Endothelial cell of umbilical vein (primary cell): ENCODE results near the gene C15orf39. TPM values are rescaled to one million over a fixed set of nuclear protein-coding genes. Genes with fewer than 3 reads are reported as not detected.

ENCODE experiments used
- BruUV-seq: library from RNA; stranded (reverse); fragments of 400-500 nt; replicated peaks from 2 replicates; lab custom pipeline; 2021; lab: Mats Ljungman, UMichigan
- CTCF ChIA-PET: fragments of 300-600, 350-600 bp; sonication (Branson Sonifier 250); formaldehyde crosslinking; loops from one replicate; lab custom pipeline; 2021; ENCODE audit warnings: antibody characterized with exemption, inconsistent platforms; lab: Charles Lee
- POLR2A ChIA-PET: fragments of 300-600, 350-600 bp; sonication (Branson Sonifier 250); formaldehyde crosslinking; loops from one replicate; lab custom pipeline; 2021; ENCODE audit warnings: antibody characterized with exemption, inconsistent platforms; lab: Charles Lee
- DNase-seq: peaks from one replicate; pipeline ENCODE4 v3.0.0-alpha.2; 2011; ENCODE audit warnings: low read depth, low spot score
- FAIRE-seq: peaks from 2 replicates; lab custom pipeline; 2011; peaks lifted over from hg19 to GRCh38; lab: Jason Lieb, UNC
- H2AFZ ChIP-seq: 2 replicates; pipeline ENCODE4 v1.6.0; 2012; ENCODE audit warnings: low read depth, low read length, control low read depth, inconsistent platforms
- H3K27ac ChIP-seq: 2 replicates; pipeline ENCODE4 v1.5.1; 2011; ENCODE audit warnings: low read depth, mild to moderate bottlenecking, control low read depth, low read length, moderate library complexity; ENCODE audit not compliant: insufficient read depth
- H3K27me3 ChIP-seq, 2 experiments: 2 replicates each; pipeline versions ENCODE4 v1.6.0 to v1.6.1; 2011; ENCODE audit warnings: low read length in 2 of 2, mixed read lengths in 1 of 2; ENCODE audit not compliant: control insufficient read depth in 2 of 2, insufficient read depth in 2 of 2
- H3K36me3 ChIP-seq, 2 experiments: 2 replicates in 1 of 2; 3 replicates in 1 of 2; pipeline ENCODE4 v1.5.1; 2011; ENCODE audit warnings: low read length in 2 of 2, mild to moderate bottlenecking in 1 of 2, moderate library complexity in 1 of 2; ENCODE audit not compliant: control insufficient read depth in 2 of 2, insufficient read depth in 2 of 2; ENCODE audit errors: extremely low read depth in 1 of 2
- H3K4me1 ChIP-seq: 3 replicates; pipeline ENCODE4 v1.5.1; 2011; ENCODE audit warnings: mild to moderate bottlenecking, low read length; ENCODE audit not compliant: control insufficient read depth, insufficient read depth; ENCODE audit errors: extremely low read depth
- H3K4me2 ChIP-seq: 2 replicates; pipeline ENCODE4 v1.6.1; 2011; ENCODE audit warnings: low read length, control low read depth, mixed read lengths; ENCODE audit not compliant: insufficient read depth
- H3K4me3 ChIP-seq, 3 experiments: fragments of 200-600 bp in 1 of 3; sonication (generic), shearing (Covaris generic) in 1 of 3; replicated peaks in 1 of 3; 2 replicates each; pipeline ENCODE4 v1.5.1; 2011 to 2016; ENCODE audit warnings: control low read depth in 3 of 3, low read length in 3 of 3, mild to moderate bottlenecking in 2 of 3, inconsistent platforms in 1 of 3, low read depth in 1 of 3, moderate library complexity in 1 of 3; ENCODE audit not compliant: insufficient read depth in 1 of 3
- H3K79me2 ChIP-seq: 2 replicates; pipeline ENCODE4 v1.6.0; 2012; ENCODE audit warnings: low read length, inconsistent platforms; ENCODE audit not compliant: control insufficient read depth, insufficient read depth
- H3K9ac ChIP-seq: replicated peaks from 2 replicates; pipeline ENCODE3; 2011; ENCODE audit warnings: low read length, control low read depth; ENCODE audit not compliant: insufficient read depth; ENCODE audit errors: extremely low read depth
- H3K9me1 ChIP-seq: replicated peaks from 3 replicates; pipeline ENCODE4 v1.6.0; 2011; ENCODE audit warnings: mild to moderate bottlenecking, low read length; ENCODE audit not compliant: control insufficient read depth, insufficient read depth; ENCODE audit errors: extremely low read depth
- H3K9me3 ChIP-seq: replicated peaks from 2 replicates; pipeline ENCODE4 v1.5.1; 2012; ENCODE audit warnings: low read length, inconsistent platforms; ENCODE audit not compliant: control insufficient read depth, insufficient read depth
- H4K20me1 ChIP-seq: replicated peaks from 2 replicates; pipeline ENCODE3; 2011; ENCODE audit warnings: mild to moderate bottlenecking, low read length; ENCODE audit not compliant: control insufficient read depth, insufficient read depth; ENCODE audit errors: extremely low read depth
- EZH2 ChIP-seq: IDR thresholded peaks from 2 replicates; pipeline ENCODE4 v1.6.1; 2012; ENCODE audit warnings: borderline replicate concordance, low read depth, mild to moderate bottlenecking, moderate library complexity, low read length, inconsistent platforms; ENCODE audit not compliant: severe bottlenecking
- FOS ChIP-seq: IDR thresholded peaks from 2 replicates; pipeline ENCODE4 v1.6.1; 2011; ENCODE audit warnings: mild to moderate bottlenecking, low read length, moderate library complexity, borderline replicate concordance; ENCODE audit not compliant: insufficient read depth
- GATA2 ChIP-seq: IDR thresholded peaks from 2 replicates; pipeline ENCODE4 v1.7.0; 2011; ENCODE audit warnings: low read depth, mild to moderate bottlenecking, moderate library complexity, mixed read lengths, low read length; ENCODE audit not compliant: insufficient read length, insufficient read depth
- JUN ChIP-seq: IDR thresholded peaks from 2 replicates; pipeline ENCODE4 v1.6.1; 2011; ENCODE audit warnings: borderline replicate concordance, low read depth; ENCODE audit not compliant: insufficient read length, insufficient read depth
- MYC ChIP-seq: IDR thresholded peaks from one replicate; pipeline ENCODE4 v1.6.1; 2011; ENCODE audit warnings: mild to moderate bottlenecking, low read depth, low read length
- POLR2A ChIP-seq: IDR thresholded peaks from 2 replicates; pipeline ENCODE4 v1.6.1; 2012; ENCODE audit warnings: low read depth, mild to moderate bottlenecking, control low read depth, low read length
- POLR2AphosphoS5 ChIP-seq: IDR thresholded peaks from 2 replicates; pipeline ENCODE4 v1.6.1; 2012; ENCODE audit warnings: low read depth, mild to moderate bottlenecking, control low read depth, low read length, moderate library complexity; ENCODE audit not compliant: insufficient read depth
- dilution Hi-C: fragments of 300-500 bp; cut with MboI; formaldehyde crosslinking; loops from one replicate; pipeline ENCODE4 v1.15.0; 2019; ENCODE audit warnings: low sequenced_read_pairs; ENCODE audit not compliant: extremely low pct_ligation_motif_present
- intact Hi-C: fragments of 100-400 bp; cut with micrococcal nuclease; formaldehyde crosslinking; loops from one replicate; pipeline ENCODE4 v1.10.0; 2022
- polyA plus RNA-seq, 4 experiments: library from polyadenylated mRNA; depleted of rRNA in 3 of 4; stranded (reverse) in 3 of 4; unstranded in 1 of 4; fragments of >200 nt; gene quantifications; 2 replicates each; pipeline versions ENCODE4 v1.2.1 to v1.2.3, GENCODE V29; 2011 to 2012; ENCODE audit warnings: missing spikeins in 1 of 4
- total RNA-seq: library from RNA; stranded (reverse); gene quantifications from 2 replicates; pipeline ENCODE4 v1.2.3, GENCODE V29; 2021
- TF ChIP-seq, protein P1 (sequence below): IDR thresholded peaks from 2 replicates; pipeline ENCODE4 v1.6.1; 2011; ENCODE audit not compliant: insufficient read depth, insufficient read length
- TF ChIP-seq, protein P2 (sequence below), 2 donors: IDR thresholded peaks; 1 replicate in 1 of 2; 2 replicates in 1 of 2; pipeline ENCODE4 v1.5.1; 2011; ENCODE audit warnings: low read length in 2 of 2, mild to moderate bottlenecking in 2 of 2, moderate library complexity in 2 of 2, control low read depth in 1 of 2, inconsistent platforms in 1 of 2, low read depth in 1 of 2; ENCODE audit not compliant: insufficient read depth in 1 of 2; ENCODE audit errors: extremely low read depth in 1 of 2

C15orf39 gene
- total and polyA plus RNA-seq, 2 donors (not counting 3 experiments of a cell fraction or from before 2014, with no cell fraction given) = 14.8 to 36.1 TPM

DNA sequence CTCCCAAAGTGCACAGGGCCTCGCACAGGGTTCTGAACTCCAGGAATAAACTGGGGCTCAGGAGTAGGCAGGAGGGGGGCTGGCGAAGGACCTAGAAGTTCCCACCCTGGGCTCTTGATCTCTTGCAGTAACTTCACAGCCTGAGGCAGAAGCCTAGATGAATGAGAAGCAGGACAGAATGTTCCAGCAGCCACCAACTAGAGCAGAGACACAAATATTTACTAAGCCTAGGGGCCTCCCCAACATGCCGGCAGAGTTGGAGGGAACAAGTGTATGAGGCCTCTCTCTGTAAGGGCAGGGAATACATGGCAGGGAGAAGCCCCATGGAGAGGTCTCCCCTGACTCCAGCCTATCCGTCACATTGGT, 25.3 kb upstream of the C15orf39 start:
- no peak overlapping the region for H2AFZ ChIP-seq
- no peaks in the 10 kb centered on the region for H3K9me3 ChIP-seq
- H4K20me1 ChIP-seq = no peaks in the 10 kb centered on the region
- FAIRE-seq (no peak), DNase-seq (no peak)
- ChIA-PET CTCF (no interaction called here), POLR2A (no interaction called here)
- intact Hi-C loops = no loop called here
- TF ChIP-seq, protein P1, sequence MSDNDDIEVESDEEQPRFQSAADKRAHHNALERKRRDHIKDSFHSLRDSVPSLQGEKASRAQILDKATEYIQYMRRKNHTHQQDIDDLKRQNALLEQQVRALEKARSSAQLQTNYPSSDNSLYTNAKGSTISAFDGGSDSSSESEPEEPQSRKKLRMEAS = no peak
- TF ChIP-seq POLR2A (no peak), MYC (no peak)
- H3K27me3 ChIP-seq = no peaks in the 10 kb centered on the region
- H3K27ac ChIP-seq = no peak overlapping the region
- BruUV-seq = no TSS peak
- H3K4me3 ChIP-seq = no peak overlapping the region
- peaks cover 6% of the 10 kb centered on the region for H3K4me1 ChIP-seq
- H3K9ac ChIP-seq = no peak overlapping the region
- dilution Hi-C loops = no loop called here
- no peaks in the 10 kb centered on the region for H3K9me1 ChIP-seq
- no peak overlapping the region for H3K4me2 ChIP-seq
- no peaks in the 10 kb centered on the region for H3K79me2 ChIP-seq
- H3K36me3 ChIP-seq = no peaks in the 10 kb centered on the region

DNA sequence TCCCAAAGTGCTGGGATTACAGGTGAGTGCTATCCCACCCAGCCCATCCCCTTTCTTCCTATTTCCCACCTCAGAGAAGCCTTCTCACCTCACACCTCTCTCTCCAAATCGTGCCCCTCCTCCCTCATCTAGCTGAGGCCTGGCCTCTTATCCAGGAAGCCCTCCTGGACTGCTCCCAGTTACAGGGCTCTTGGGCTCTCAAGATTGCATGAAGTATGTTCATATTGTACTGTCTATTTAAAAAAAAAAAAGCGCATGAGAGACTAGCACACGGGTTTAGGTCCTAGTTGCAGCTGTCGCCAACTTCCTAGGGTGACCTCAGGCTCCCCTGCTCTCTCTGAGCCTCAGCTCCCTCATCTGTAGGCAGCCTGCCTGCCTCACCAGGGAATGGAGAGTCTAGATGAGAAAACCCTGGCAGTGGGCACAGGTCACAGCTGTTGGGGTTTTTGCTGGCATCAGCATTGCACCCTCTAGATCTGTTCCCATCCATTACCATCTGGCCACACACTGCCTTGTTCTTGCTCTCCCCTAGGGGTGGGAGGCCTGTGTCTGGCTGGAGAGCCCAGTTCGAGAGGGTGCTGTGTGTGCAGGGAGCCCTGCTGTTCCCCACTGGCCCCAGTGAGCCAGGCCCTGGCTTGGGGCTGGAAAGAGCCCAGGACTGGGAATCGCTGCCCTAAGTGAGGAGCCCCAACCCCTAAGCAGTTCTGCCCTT, 24.2 kb upstream of the C15orf39 start:
- POLR2A ChIA-PET = interaction anchor here (0.6 kb wide), 1 partner anchor 1198 kb away, joined by 6 read pairs; no protein-coding TSS in a partner anchor
- TF ChIP-seq POLR2AphosphoS5 = no peak
- no peak for TF ChIP-seq GATA2
- TF ChIP-seq FOS = no peak
- TF ChIP-seq, protein P1 = no peak
- TF ChIP-seq MYC = no peak
- no peak for TF ChIP-seq JUN
- TF ChIP-seq EZH2 = no peak
- TF ChIP-seq, protein P2, sequence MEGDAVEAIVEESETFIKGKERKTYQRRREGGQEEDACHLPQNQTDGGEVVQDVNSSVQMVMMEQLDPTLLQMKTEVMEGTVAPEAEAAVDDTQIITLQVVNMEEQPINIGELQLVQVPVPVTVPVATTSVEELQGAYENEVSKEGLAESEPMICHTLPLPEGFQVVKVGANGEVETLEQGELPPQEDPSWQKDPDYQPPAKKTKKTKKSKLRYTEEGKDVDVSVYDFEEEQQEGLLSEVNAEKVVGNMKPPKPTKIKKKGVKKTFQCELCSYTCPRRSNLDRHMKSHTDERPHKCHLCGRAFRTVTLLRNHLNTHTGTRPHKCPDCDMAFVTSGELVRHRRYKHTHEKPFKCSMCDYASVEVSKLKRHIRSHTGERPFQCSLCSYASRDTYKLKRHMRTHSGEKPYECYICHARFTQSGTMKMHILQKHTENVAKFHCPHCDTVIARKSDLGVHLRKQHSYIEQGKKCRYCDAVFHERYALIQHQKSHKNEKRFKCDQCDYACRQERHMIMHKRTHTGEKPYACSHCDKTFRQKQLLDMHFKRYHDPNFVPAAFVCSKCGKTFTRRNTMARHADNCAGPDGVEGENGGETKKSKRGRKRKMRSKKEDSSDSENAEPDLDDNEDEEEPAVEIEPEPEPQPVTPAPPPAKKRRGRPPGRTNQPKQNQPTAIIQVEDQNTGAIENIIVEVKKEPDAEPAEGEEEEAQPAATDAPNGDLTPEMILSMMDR (IDR thresholded peaks at IDR 0.05; ENCODE audit: extremely low read depth in 1 of 2, insufficient read depth in 1 of 2, low read depth in 1 of 2, low read length in 2 of 2) = no peak
- TF ChIP-seq POLR2A = no peak
- H3K79me2 ChIP-seq = no peaks in the 10 kb centered on the region
- intact Hi-C loops = no loop called here
- H3K4me3 ChIP-seq = no peak overlapping the region
- H3K27me3 ChIP-seq = no peaks in the 10 kb centered on the region
- CTCF ChIA-PET = interaction anchor here (1.4 to 2.0 kb wide), 2 partner anchors 133 to 148 kb away, joined by 3 to 6 read pairs; no protein-coding TSS in a partner anchor
- no peak overlapping the region for H3K4me2 ChIP-seq
- no peak for FAIRE-seq
- no peak for DNase-seq
- H2AFZ ChIP-seq = no peak overlapping the region
- no peaks in the 10 kb centered on the region for H3K9me3 ChIP-seq
- no peaks in the 10 kb centered on the region for H4K20me1 ChIP-seq
- H3K36me3 ChIP-seq = no peaks in the 10 kb centered on the region
- no peak overlapping the region for H3K9ac ChIP-seq
- no TSS peak for BruUV-seq
- H3K4me1 ChIP-seq = peaks cover 2% of the 10 kb centered on the region
- dilution Hi-C loops = no loop called here
- no peak overlapping the region for H3K27ac ChIP-seq
- no peaks in the 10 kb centered on the region for H3K9me1 ChIP-seq
